ENCODE data around the gene GASK1A. TPM values are rescaled to one million over a fixed set of nuclear protein-coding genes. Genes with fewer than 3 reads are reported as not detected.
"Not testable (repeated sequence)": the region's sequence is repeated elsewhere in the genome, so short reads cannot be mapped to it uniquely, and the experiment has no call there.

GASK1A gene
- total RNA-seq, 1 donor from 2014 or later: 16.5 TPM

- no peak for DNase-seq
Observed at GRCh38 chr3:43063114-43063513, 84.0 kb downstream of the GASK1A start.

- not testable (repeated sequence) for DNase-seq
Observed at GRCh38 chr3:43070670-43071069, 91.6 kb downstream of the GASK1A start.

- DNase-seq: no peak
Observed at GRCh38 chr3:43071313-43071893, 92.3 kb downstream of the GASK1A start.

- DNase-seq: no peak
Observed at GRCh38 chr3:43072361-43072760, 93.2 kb downstream of the GASK1A start.

GRCh38 chr3:43073116-43073835 lies 94.2 kb downstream of the GASK1A start:
- DNase-seq: no peak

- no peak for DNase-seq
Observed at GRCh38 chr3:43073836-43074220, 94.7 kb downstream of the GASK1A start.

GRCh38 chr3:43074482-43074881 lies 95.4 kb downstream of the GASK1A start:
- DNase-seq: no peak

GRCh38 chr3:43074901-43075689 lies 96.0 kb downstream of the GASK1A start:
- DNase-seq: no peak

GRCh38 chr3:43075904-43076661 lies 97.0 kb downstream of the GASK1A start:
- DNase-seq: no peak

- no peak for DNase-seq
Observed at GRCh38 chr3:43076857-43077256, 97.7 kb downstream of the GASK1A start.

GRCh38 chr3:43077261-43077660 lies 98.2 kb downstream of the GASK1A start:
- no peak for DNase-seq

- no peak for DNase-seq
Observed at GRCh38 chr3:43077707-43078106, 98.6 kb downstream of the GASK1A start.

GRCh38 chr3:43079536-43080332 lies 100.6 kb downstream of the GASK1A start:
- no peak for DNase-seq

GRCh38 chr3:43080726-43081568 lies 101.8 kb downstream of the GASK1A start:
- no peak for DNase-seq

GRCh38 chr3:43081796-43082195 lies 102.7 kb downstream of the GASK1A start:
- no peak for DNase-seq

- DNase-seq: no peak
Observed at GRCh38 chr3:43082457-43082856, 103.3 kb downstream of the GASK1A start.

GRCh38 chr3:43086460-43087165 lies 107.5 kb downstream of the GASK1A start:
- no peak for DNase-seq

GRCh38 chr3:43087249-43087776 lies 108.2 kb downstream of the GASK1A start:
- no peak for DNase-seq

GRCh38 chr3:43089081-43089480 lies 110.0 kb downstream of the GASK1A start:
- DNase-seq: no peak

GRCh38 chr3:43090238-43090637 lies 111.1 kb downstream of the GASK1A start:
- no peak for DNase-seq

Measured in skin of body (tissue), 2 donors.